ENCODE data around the gene MFRP.

Gene MFRP

GRCh38 chr11:119369132-119369925 lies 22.8 kb upstream of the MFRP start:
- CTCF ChIA-PET, result interaction anchor here (1.9 to 11.9 kb wide), 4 partner anchors 12 to 31 kb away, joined by 8 to 159 read pairs (median 15); partner anchors contain the start of gene USP2
- DNase-seq (ENCODE audit: extremely low spot score), result no peak
- POLR2A ChIA-PET, result no interaction called here
- no peak for TF ChIP-seq CTCF (IDR thresholded peaks at IDR 0.05; ENCODE audit: control extremely low read depth, extremely low read depth, low read depth, missing control alignments)

GRCh38 chr11:119368121-119369034 lies 21.9 kb upstream of the MFRP start:
- CTCF ChIA-PET, result interaction anchor here (1.1 to 11.9 kb wide), 5 partner anchors 11 to 30 kb away, joined by 3 to 159 read pairs (median 9); partner anchors contain the start of gene USP2
- POLR2A ChIA-PET, result interaction anchor here (0.6 kb wide), 1 partner anchor 269 kb away, joined by 3 read pairs; no protein-coding TSS in a partner anchor
- DNase-seq (ENCODE audit: extremely low spot score), result no peak
- no peak for TF ChIP-seq CTCF (IDR thresholded peaks at IDR 0.05; ENCODE audit: control extremely low read depth, extremely low read depth, low read depth, missing control alignments)

GRCh38 chr11:119367661-119368120 lies 21.2 kb upstream of the MFRP start:
- CTCF ChIA-PET, result interaction anchor here (0.9 to 11.9 kb wide), 6 partner anchors 11 to 45 kb away, joined by 3 to 159 read pairs (median 8); partner anchors contain the start of gene USP2
- POLR2A ChIA-PET, result no interaction called here
- no peak for TF ChIP-seq CTCF (IDR thresholded peaks at IDR 0.05; ENCODE audit: control extremely low read depth, extremely low read depth, low read depth, missing control alignments)
- DNase-seq (ENCODE audit: extremely low spot score), result no peak

- CTCF ChIA-PET, result interaction anchor here (0.9 to 11.9 kb wide), 8 partner anchors 9 to 108 kb away, joined by 3 to 159 read pairs (median 6); partner anchors contain the start of gene USP2
- POLR2A ChIA-PET, result no interaction called here
These were observed 20.4 kb upstream of the MFRP start for GRCh38 chr11:119366690-119367620.

GRCh38 chr11:119365071-119365591 lies 18.6 kb upstream of the MFRP start:
- POLR2A ChIA-PET, result no interaction called here

More at GRCh38 chr11:119366690-119367620, 20.4 kb upstream of the MFRP start:
- DNase-seq (ENCODE audit: extremely low spot score), result no peak
- no peak for TF ChIP-seq CTCF (IDR thresholded peaks at IDR 0.05; ENCODE audit: control extremely low read depth, extremely low read depth, low read depth, missing control alignments)

More at GRCh38 chr11:119365071-119365591, 18.6 kb upstream of the MFRP start:
- CTCF ChIA-PET, result interaction anchor here (0.8 to 2.1 kb wide), 6 partner anchors 8 to 42 kb away, joined by 3 to 13 read pairs (median 6); no protein-coding TSS in a partner anchor
- no peak for TF ChIP-seq CTCF (IDR thresholded peaks at IDR 0.05; ENCODE audit: control extremely low read depth, extremely low read depth, low read depth, missing control alignments)
- DNase-seq (ENCODE audit: extremely low spot score), result no peak
